A673 (cell line): ENCODE measurements around the gene RELL2.

Experiments used
- EZH2 ChIP-seq: fragments of 200-600 bp; sonication (generic); IDR thresholded peaks from 2 replicates; pipeline ENCODE4 v1.6.1; 2017; ENCODE audit warnings: borderline replicate concordance, low read depth, mild to moderate bottlenecking, mixed read lengths, antibody characterized with exemption, low read length; ENCODE audit not compliant: poor library complexity, severe bottlenecking
- TF ChIP-seq, protein P1 (sequence below): fragments of 300-800, 200-600 bp; sonication (generic); conservative IDR thresholded peaks from 2 replicates; pipeline ENCODE4 v1.5.1; 2017; ENCODE audit warnings: low read depth, mild to moderate bottlenecking, antibody characterized with exemption, low read length, moderate library complexity, mixed read lengths

DNA sequence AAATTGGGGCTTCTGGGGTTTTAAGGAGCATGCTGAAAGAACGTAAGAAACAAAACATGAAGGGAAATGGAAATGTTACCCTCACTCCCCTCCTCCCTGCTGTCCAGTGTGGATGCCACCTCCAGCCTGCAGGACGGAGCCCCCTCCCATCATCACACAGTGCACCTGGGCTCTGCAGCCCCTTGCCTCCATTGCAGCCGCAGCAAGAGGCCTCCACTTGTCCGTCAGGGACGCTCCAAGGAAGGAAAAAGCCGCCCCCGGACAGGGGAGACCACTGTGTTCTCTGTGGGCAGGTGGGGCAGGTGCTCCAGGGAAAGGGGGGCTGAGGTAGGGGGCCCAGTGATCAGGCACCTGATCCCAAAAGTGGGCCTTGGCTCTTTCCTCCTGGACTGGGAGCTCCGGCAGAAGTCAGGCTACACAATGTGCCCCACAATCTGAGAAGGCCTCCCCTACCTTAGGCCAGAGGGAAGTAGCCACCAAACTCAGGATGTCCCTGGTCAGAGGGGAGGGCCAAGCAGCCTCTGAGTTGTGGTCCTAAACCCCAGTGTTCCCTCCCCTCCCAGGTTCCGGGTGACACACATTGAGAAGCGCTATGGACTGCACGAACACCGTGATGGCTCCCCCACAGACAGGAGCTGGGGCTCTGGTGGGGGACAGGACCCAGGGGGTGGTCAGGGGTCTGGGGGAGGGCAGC is 2.7 kb downstream of the RELL2 start:
- TF ChIP-seq EZH2, result no peak
- TF ChIP-seq, protein P1, sequence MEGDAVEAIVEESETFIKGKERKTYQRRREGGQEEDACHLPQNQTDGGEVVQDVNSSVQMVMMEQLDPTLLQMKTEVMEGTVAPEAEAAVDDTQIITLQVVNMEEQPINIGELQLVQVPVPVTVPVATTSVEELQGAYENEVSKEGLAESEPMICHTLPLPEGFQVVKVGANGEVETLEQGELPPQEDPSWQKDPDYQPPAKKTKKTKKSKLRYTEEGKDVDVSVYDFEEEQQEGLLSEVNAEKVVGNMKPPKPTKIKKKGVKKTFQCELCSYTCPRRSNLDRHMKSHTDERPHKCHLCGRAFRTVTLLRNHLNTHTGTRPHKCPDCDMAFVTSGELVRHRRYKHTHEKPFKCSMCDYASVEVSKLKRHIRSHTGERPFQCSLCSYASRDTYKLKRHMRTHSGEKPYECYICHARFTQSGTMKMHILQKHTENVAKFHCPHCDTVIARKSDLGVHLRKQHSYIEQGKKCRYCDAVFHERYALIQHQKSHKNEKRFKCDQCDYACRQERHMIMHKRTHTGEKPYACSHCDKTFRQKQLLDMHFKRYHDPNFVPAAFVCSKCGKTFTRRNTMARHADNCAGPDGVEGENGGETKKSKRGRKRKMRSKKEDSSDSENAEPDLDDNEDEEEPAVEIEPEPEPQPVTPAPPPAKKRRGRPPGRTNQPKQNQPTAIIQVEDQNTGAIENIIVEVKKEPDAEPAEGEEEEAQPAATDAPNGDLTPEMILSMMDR, result no peak
